Measurements from ENCODE around the gene SORCS2.

- TF ChIP-seq CTCF (IDR thresholded peaks at IDR 0.05) (no peak), POLR2AphosphoS5 (IDR thresholded peaks at IDR 0.05; ENCODE audit: low read depth, low read length) (no peak)
Observed at GRCh38 chr4:7415927-7416686, 223.8 kb downstream of the SORCS2 start.

Measured in Panc1 (cell line).